ENCODE results near the gene UBQLN3. TPM values are rescaled to one million over a fixed set of nuclear protein-coding genes. Genes with fewer than 3 reads are reported as not detected.

Gene UBQLN3
- total RNA-seq, 2 donors from 2014 or later = 2.8 to 13.5 TPM

DNA sequence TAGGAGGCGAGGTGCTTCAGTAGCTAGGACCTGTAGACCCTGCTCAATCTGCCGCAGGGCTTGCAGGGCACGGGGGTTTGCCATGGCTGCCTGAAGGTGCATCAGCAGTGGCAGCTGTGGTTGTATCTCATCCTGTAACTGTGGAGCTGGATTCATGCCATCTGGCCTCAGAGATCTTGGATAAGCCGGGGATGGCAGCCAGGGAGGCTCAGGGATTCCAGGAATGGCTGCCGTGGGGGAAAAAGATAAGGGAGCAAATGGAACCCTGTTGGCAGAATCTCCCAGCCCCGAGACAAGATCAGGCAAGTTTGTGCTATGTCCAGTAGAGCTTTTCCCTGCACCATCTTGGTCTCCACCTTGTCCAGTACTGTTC lies 1.8 kb downstream of the UBQLN3 start:
- no peak for DNase-seq (ENCODE audit: low spot score)
- Histone ChIP-seq H3K9me3 (no peaks in the 10 kb centered on the region), H3K4me3 (no peak overlapping the region), H3K27ac (no peak overlapping the region), H3K4me1 (replicated peaks) (no peaks in the 10 kb centered on the region), H3K36me3 (no peaks in the 10 kb centered on the region), H3K27me3 (replicated peaks; ENCODE audit: insufficient read depth) (no peaks in the 10 kb centered on the region)
- intact Hi-C loops (cut with DNase I) = no loop called here
- WGBS = 74% methylated on average over 6 of the region's 6 CpGs
- no peak for TF ChIP-seq POLR2A (IDR thresholded peaks at IDR 0.05)
- TF ChIP-seq CTCF (IDR thresholded peaks at IDR 0.05) = no peak
- no peak for TF ChIP-seq POLR2AphosphoS5 (IDR thresholded peaks at IDR 0.05)

- Histone ChIP-seq H3K4me1 (replicated peaks) (no peaks in the 10 kb centered on the region), H3K36me3 (no peaks in the 10 kb centered on the region), H3K27me3 (replicated peaks; ENCODE audit: insufficient read depth) (no peaks in the 10 kb centered on the region), H3K9me3 (no peaks in the 10 kb centered on the region), H3K4me3 (no peak overlapping the region), H3K27ac (no peak overlapping the region)
- TF ChIP-seq POLR2AphosphoS5 (IDR thresholded peaks at IDR 0.05) (no peak), CTCF (IDR thresholded peaks at IDR 0.05) (no peak), POLR2A (IDR thresholded peaks at IDR 0.05) (no peak)
- no peak for DNase-seq (ENCODE audit: low spot score)
- intact Hi-C loops (cut with DNase I) = no loop called here
- WGBS = 87% methylated on average over 9 of the region's 9 CpGs
Measured at GRCh38 chr11:5507177-5507932, 2.4 kb downstream of the UBQLN3 start.

- no peak overlapping the region for H3K27ac ChIP-seq
- 91% methylated on average over 9 of the region's 9 CpGs for WGBS
- H3K27me3 ChIP-seq (replicated peaks; ENCODE audit: insufficient read depth) = no peaks in the 10 kb centered on the region
- H3K9me3 ChIP-seq = no peaks in the 10 kb centered on the region
- no peaks in the 10 kb centered on the region for H3K4me1 ChIP-seq (replicated peaks)
- no peaks in the 10 kb centered on the region for H3K36me3 ChIP-seq
- TF ChIP-seq POLR2A (IDR thresholded peaks at IDR 0.05) (no peak), POLR2AphosphoS5 (IDR thresholded peaks at IDR 0.05) (no peak), CTCF (IDR thresholded peaks at IDR 0.05) (no peak)
- intact Hi-C loops (cut with DNase I) = no loop called here
- DNase-seq (ENCODE audit: low spot score) = no peak
- no peak overlapping the region for H3K4me3 ChIP-seq
Measured at GRCh38 chr11:5505363-5506048, 4.3 kb downstream of the UBQLN3 start.

DNA sequence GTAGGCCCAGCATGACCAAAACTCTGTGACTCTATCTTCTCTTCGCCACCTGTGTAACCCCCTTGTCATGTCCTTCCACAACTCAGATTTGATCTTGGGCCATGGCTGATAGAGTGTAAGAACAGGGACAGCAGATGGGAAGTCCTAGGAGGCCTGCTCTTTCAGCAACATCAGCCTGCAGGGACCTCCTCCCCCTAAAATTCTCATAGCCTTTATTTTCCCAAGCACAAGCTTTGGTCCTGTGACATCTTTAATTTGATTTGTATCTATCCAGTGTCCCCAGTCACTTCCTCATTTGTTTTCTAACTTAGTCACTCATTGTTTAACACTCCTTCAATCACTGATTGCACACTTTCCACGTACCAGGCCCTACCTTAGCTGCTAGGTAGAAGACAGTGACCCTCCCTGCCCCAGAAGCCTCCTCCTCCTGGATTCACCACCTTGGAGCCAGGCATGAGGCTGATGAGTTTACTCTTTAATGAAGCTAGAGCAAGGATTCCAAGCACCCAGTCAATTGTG lies 5.3 kb downstream of the UBQLN3 start:
- Histone ChIP-seq H3K36me3 (no peaks in the 10 kb centered on the region), H3K27ac (no peak overlapping the region), H3K4me3 (no peak overlapping the region), H3K4me1 (replicated peaks) (no peaks in the 10 kb centered on the region), H3K9me3 (no peaks in the 10 kb centered on the region), H3K27me3 (replicated peaks; ENCODE audit: insufficient read depth) (no peaks in the 10 kb centered on the region)
- intact Hi-C loops (cut with DNase I) = no loop called here
- no peak for DNase-seq (ENCODE audit: low spot score)
- TF ChIP-seq POLR2AphosphoS5 (IDR thresholded peaks at IDR 0.05) (no peak), POLR2A (IDR thresholded peaks at IDR 0.05) (no peak), CTCF (IDR thresholded peaks at IDR 0.05) (no peak)
- WGBS = 59% methylated on average over 2 of the region's 2 CpGs

Measured in prostate gland (tissue), 2 donors.